H1 (cell line): ENCODE results near the gene CPSF4. TPM values are rescaled to one million over a fixed set of nuclear protein-coding genes. Genes with fewer than 3 reads are reported as not detected.

Source experiments
- polyA plus RNA-seq, 7 experiments: library from polyadenylated mRNA; depleted of rRNA in 3 of 7; stranded (reverse) in 5 of 7; unstranded in 2 of 7; fragments of >200 nt in 5 of 7; fragments of 200-250 nt in 2 of 7; gene quantifications; 1 replicate in 5 of 7; 2 replicates in 1 of 7; 4 replicates in 1 of 7; pipeline versions ENCODE4 v1.2.1 to v1.2.3, GENCODE V29; 2011 to 2013; ENCODE audit warnings: missing spikeins in 2 of 7, mixed read lengths in 2 of 7
- total RNA-seq: library from RNA; stranded (reverse); fragmentation: NEBNext Ultra II Directional; extraction: Animal tissue kit (Norgen Biotek cat#: 25700); gene quantifications from 2 replicates; pipeline ENCODE4 v1.2.1, GENCODE V29; 2021
- TF ChIP-seq, protein P1 (sequence below): fragments of 300-600 bp; sonication (generic); IDR thresholded peaks from 2 replicates; pipeline ENCODE4 v1.7.1; 2012; ENCODE audit warnings: low read length, moderate library complexity, mild to moderate bottlenecking, inconsistent platforms; ENCODE audit not compliant: insufficient replicate concordance

CPSF4 gene
- total and polyA plus RNA-seq, 2 of the 8 experiments (the other 6 are each of a cell fraction or from before 2014, with no cell fraction given), result 77.5 to 103 TPM

DNA sequence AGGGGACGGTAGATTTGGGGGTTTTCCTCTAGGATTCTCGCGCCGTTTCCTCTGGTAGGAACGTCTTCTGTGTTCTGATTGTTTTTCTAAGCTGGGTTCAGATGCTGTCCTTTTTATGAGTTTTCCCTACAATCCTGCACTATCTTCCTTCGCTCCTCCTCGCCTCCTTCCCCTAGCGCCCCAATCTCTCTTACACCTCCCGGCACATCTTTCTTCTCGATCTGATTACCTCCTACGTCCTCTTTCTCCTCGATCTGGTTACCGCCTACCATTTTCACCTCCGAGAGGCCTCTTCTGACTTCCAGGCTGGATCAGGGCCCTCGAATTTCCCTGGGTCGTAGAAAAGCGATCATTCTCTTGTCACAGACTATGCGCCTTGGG, 29.6 kb upstream of the CPSF4 start (continued):
- TF ChIP-seq, protein P1, sequence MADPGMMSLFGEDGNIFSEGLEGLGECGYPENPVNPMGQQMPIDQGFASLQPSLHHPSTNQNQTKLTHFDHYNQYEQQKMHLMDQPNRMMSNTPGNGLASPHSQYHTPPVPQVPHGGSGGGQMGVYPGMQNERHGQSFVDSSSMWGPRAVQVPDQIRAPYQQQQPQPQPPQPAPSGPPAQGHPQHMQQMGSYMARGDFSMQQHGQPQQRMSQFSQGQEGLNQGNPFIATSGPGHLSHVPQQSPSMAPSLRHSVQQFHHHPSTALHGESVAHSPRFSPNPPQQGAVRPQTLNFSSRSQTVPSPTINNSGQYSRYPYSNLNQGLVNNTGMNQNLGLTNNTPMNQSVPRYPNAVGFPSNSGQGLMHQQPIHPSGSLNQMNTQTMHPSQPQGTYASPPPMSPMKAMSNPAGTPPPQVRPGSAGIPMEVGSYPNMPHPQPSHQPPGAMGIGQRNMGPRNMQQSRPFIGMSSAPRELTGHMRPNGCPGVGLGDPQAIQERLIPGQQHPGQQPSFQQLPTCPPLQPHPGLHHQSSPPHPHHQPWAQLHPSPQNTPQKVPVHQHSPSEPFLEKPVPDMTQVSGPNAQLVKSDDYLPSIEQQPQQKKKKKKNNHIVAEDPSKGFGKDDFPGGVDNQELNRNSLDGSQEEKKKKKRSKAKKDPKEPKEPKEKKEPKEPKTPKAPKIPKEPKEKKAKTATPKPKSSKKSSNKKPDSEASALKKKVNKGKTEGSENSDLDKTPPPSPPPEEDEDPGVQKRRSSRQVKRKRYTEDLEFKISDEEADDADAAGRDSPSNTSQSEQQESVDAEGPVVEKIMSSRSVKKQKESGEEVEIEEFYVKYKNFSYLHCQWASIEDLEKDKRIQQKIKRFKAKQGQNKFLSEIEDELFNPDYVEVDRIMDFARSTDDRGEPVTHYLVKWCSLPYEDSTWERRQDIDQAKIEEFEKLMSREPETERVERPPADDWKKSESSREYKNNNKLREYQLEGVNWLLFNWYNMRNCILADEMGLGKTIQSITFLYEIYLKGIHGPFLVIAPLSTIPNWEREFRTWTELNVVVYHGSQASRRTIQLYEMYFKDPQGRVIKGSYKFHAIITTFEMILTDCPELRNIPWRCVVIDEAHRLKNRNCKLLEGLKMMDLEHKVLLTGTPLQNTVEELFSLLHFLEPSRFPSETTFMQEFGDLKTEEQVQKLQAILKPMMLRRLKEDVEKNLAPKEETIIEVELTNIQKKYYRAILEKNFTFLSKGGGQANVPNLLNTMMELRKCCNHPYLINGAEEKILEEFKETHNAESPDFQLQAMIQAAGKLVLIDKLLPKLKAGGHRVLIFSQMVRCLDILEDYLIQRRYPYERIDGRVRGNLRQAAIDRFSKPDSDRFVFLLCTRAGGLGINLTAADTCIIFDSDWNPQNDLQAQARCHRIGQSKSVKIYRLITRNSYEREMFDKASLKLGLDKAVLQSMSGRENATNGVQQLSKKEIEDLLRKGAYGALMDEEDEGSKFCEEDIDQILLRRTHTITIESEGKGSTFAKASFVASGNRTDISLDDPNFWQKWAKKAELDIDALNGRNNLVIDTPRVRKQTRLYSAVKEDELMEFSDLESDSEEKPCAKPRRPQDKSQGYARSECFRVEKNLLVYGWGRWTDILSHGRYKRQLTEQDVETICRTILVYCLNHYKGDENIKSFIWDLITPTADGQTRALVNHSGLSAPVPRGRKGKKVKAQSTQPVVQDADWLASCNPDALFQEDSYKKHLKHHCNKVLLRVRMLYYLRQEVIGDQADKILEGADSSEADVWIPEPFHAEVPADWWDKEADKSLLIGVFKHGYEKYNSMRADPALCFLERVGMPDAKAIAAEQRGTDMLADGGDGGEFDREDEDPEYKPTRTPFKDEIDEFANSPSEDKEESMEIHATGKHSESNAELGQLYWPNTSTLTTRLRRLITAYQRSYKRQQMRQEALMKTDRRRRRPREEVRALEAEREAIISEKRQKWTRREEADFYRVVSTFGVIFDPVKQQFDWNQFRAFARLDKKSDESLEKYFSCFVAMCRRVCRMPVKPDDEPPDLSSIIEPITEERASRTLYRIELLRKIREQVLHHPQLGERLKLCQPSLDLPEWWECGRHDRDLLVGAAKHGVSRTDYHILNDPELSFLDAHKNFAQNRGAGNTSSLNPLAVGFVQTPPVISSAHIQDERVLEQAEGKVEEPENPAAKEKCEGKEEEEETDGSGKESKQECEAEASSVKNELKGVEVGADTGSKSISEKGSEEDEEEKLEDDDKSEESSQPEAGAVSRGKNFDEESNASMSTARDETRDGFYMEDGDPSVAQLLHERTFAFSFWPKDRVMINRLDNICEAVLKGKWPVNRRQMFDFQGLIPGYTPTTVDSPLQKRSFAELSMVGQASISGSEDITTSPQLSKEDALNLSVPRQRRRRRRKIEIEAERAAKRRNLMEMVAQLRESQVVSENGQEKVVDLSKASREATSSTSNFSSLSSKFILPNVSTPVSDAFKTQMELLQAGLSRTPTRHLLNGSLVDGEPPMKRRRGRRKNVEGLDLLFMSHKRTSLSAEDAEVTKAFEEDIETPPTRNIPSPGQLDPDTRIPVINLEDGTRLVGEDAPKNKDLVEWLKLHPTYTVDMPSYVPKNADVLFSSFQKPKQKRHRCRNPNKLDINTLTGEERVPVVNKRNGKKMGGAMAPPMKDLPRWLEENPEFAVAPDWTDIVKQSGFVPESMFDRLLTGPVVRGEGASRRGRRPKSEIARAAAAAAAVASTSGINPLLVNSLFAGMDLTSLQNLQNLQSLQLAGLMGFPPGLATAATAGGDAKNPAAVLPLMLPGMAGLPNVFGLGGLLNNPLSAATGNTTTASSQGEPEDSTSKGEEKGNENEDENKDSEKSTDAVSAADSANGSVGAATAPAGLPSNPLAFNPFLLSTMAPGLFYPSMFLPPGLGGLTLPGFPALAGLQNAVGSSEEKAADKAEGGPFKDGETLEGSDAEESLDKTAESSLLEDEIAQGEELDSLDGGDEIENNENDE, result no peak
